Heart left ventricle (tissue), 16 donors: ENCODE data around the gene SUPT3H. TPM values are rescaled to one million over a fixed set of nuclear protein-coding genes. Genes with fewer than 3 reads are reported as not detected.

Experiments used
- ATAC-seq, 4 donors: fragments of 200-7000 bp; cut with Tn5 transposase; one replicate each; pipeline ENCODE4 v1.9.1; 2020 to 2022; ENCODE audit warnings: moderate library complexity in 4 of 4, mild to moderate bottlenecking in 3 of 4, moderate number of reproducible peaks in 1 of 4
- DNase-seq, 5 donors: peaks; one replicate each; pipeline ENCODE4 v3.0.0-alpha.2; 2020
- H3K27ac ChIP-seq, 12 donors: fragments of 200-600 bp; sonication (generic) in 4 of 12; one replicate each; pipeline versions ENCODE4 v1.5.0 to v1.8.0; 2016 to 2022; ENCODE audit warnings: mild to moderate bottlenecking in 2 of 12
- H3K27me3 ChIP-seq, 9 donors: fragments of 200-600 bp; sonication (generic) in 2 of 9; one replicate each; pipeline versions ENCODE4 v1.5.1 to v1.8.0; 2016 to 2022; ENCODE audit warnings: mild to moderate bottlenecking in 3 of 9
- H3K36me3 ChIP-seq, 9 donors: fragments of 200-600 bp; sonication (generic) in 2 of 9; one replicate each; pipeline versions ENCODE4 v1.5.0 to v1.8.0; 2018 to 2022; ENCODE audit warnings: mild to moderate bottlenecking in 2 of 9
- H3K4me1 ChIP-seq, 12 donors: fragments of 200-600 bp; sonication (generic) in 4 of 12; one replicate each; pipeline versions ENCODE4 v1.5.0 to v1.8.0; 2016 to 2022; ENCODE audit warnings: mild to moderate bottlenecking in 3 of 12
- H3K4me3 ChIP-seq, 12 donors: fragments of 200-600 bp; sonication (generic) in 4 of 12; one replicate each; pipeline versions ENCODE4 v1.5.0 to v1.8.0; 2017 to 2022; ENCODE audit warnings: mild to moderate bottlenecking in 9 of 12, moderate library complexity in 4 of 12
- H3K9me3 ChIP-seq, 12 donors: fragments of 200-600 bp; sonication (generic) in 4 of 12; one replicate each; pipeline versions ENCODE4 v1.5.0 to v1.8.0; 2016 to 2022; ENCODE audit warnings: mild to moderate bottlenecking in 1 of 12
- CTCF ChIP-seq, 12 donors: fragments of 200-600 bp; sonication (generic) in 4 of 12; IDR thresholded peaks; one replicate each; pipeline versions ENCODE4 v1.5.0 to v1.8.0; 2018 to 2022; ENCODE audit warnings: antibody characterized with exemption in 12 of 12, mild to moderate bottlenecking in 5 of 12
- POLR2A ChIP-seq, 2 donors: fragments of 450-650 bp; IDR thresholded peaks; one replicate each; pipeline ENCODE4 v1.6.1; 2017; ENCODE audit warnings: antibody characterized with exemption in 2 of 2, mild to moderate bottlenecking in 2 of 2, moderate library complexity in 2 of 2
- WGBS, 4 donors: extraction: QIAGEN DNeasy Blood & Tissue Kit in 2 of 4; methylation state at CpG; one replicate each; pipeline versions ENCODE4 v1.1.5 to v1.1.7; 2013 to 2018; 5-methylcytosine and 5-hydroxymethylcytosine counted together
- intact Hi-C, 10 donors: fragments of 100-400 bp; cut with DNase I; formaldehyde crosslinking; loops; one replicate each; pipeline versions ENCODE4 v1.11.1 to v1.14.2; 2022
- polyA plus RNA-seq, 2 donors: library from polyadenylated mRNA; stranded (reverse); fragments of 200-250 nt; gene quantifications; one replicate each; pipeline ENCODE4 v1.2.3, GENCODE V29; 2013
- total RNA-seq, 9 donors: library from RNA; depleted of rRNA in 2 of 9; stranded (reverse); fragments of >200 nt in 2 of 9; fragmentation: NEBNext Ultra II Directional in 3 of 9; extraction: Animal tissue kit (Norgen Biotek cat#: 25700) in 3 of 9; gene quantifications; one replicate each; pipeline versions ENCODE4 v1.1.0 to v1.2.4, GENCODE V29; 2016 to 2023
- donor health status: ischemic (EF 13 %, LVEDD 7.1; RV severe dilation, severe dysfunction).
- donor health status: healthy with polysubstance abuse.
- donor health status: DM: no; HTN: yes; CAD: no.
- donor health status: DM: no; HTN: no; CAD: no.
- donor health status: ischemic (EF 25% LVEDD 6.9; RV normal size, moderate dysfunction).
- donor health status: ischemic (EF 25% LVEDD 5.7; RV mildly dilated, moderate dysfunction).
- donor health status: healthy.
- donor health status: DM: yes; HTN: yes; CAD: no.
- donor health status: ischemic (EF 35%, LVEDD 5.7; RV mildly dilated, moderate dysfunction).
- donor health status: nonischemic (EF 11% LVEDD 7.7; RV severe dilation, severe dysfunction).
- donor health status: DM: yes; HTN: yes; CAD: no.
- donor health status: PGD.
- donor health status: ischemic (EF 29% LVEDD 5.4; RV normal size, mild dysfunction).
- donor health status: nonischemic (EF 23%, LVEDD 6.1; RV moderate dilation, normal function).

The SUPT3H gene
- total and polyA plus RNA-seq, 11 donors = 1.5 to 8.1 (median 4.1) TPM

- Histone ChIP-seq H3K27ac (no peak overlapping the region), H3K9me3 (no peaks in the 10 kb centered on the region), H3K4me3 (no peak overlapping the region), H3K4me1 (peaks cover 0 to 15% (median 0%) of the 10 kb centered on the region in 12 donors), H3K27me3 (no peaks in the 10 kb centered on the region), H3K36me3 (no peaks in the 10 kb centered on the region)
- no peak for ATAC-seq
- intact Hi-C loops = no loop called here
- TF ChIP-seq POLR2A (IDR thresholded peaks at IDR 0.05) (no peak), CTCF (IDR thresholded peaks at IDR 0.05) (no peak)
- WGBS, 4 donors = 57 to 61% (median 59%) methylated on average over 2 of the region's 2 CpGs
- DNase-seq = no peak
Measured at GRCh38 chr6:45169815-45170214, 207.9 kb downstream of the SUPT3H start.

DNA sequence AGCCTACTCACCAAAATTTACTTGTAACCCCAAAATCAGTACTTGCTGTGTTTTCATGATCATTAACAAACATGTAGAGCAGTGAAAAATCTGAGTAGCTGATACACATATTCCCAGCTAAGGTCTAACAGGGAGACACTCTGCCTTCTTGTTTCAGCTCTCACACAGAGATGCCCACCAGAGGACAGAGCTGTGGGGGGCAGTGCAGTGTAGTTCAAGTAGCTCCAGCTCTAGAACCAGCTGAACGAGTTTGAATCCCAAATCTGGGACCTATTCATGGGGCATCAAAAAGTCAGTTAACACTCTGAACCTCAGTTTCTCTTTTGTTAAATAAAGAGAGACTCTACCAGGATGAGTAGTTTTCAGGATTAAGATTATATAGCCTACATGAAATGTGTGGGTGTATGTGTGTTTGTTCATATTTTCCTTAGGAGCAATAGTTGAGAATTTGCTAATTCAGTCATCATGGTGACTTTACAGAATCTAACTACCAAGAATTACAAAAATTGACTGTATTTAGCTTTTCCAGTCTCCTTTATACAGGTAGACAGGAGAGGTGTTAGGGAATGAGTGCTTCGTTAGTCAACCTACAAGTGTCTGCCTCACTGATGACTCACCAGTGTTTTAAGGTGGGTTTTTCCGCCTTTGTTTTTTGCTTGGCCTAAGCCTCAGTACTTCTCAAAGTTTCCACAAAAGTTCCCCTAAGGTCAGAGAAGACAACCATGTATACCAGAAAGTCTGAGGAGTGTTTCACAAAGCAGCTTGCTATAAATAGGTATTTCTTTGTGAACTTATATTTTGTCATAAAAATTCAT is 213.6 kb downstream of the SUPT3H start:
- ATAC-seq = no peak
- H3K4me3 ChIP-seq = no peak overlapping the region
- H3K27ac ChIP-seq = no peak overlapping the region
- no peaks in the 10 kb centered on the region for H3K4me1 ChIP-seq
- no peak for DNase-seq
- 87 to 96% (median 93%) methylated on average over 3 of the region's 3 CpGs for WGBS, 4 donors
- TF ChIP-seq CTCF (IDR thresholded peaks at IDR 0.05) = no peak
- no peak for TF ChIP-seq POLR2A (IDR thresholded peaks at IDR 0.05)
- no peaks in the 10 kb centered on the region for H3K27me3 ChIP-seq
- no peaks in the 10 kb centered on the region for H3K36me3 ChIP-seq
- no peaks in the 10 kb centered on the region for H3K9me3 ChIP-seq
- intact Hi-C loops = no loop called here

DNA sequence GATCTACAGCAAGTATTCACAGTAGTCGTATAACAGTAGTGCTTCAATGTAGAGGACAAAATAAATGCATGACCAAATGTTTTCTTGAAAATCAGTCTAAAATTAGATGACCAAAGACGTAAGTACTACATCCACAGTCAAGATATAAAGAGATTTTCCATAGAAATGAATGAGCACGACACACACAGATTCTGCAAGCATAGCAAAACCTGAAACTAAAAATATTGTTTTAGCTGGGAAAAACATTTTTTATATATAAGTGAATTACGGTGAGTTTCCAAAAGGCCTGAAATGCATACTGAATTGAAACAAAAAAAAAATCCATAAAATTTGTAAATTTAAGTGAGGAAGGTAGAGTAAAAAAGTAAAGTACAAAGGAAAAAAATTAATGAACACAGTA is 217.4 kb downstream of the SUPT3H start:
- Histone ChIP-seq H3K4me1 (peaks cover 0 to 5% (median 0%) of the 10 kb centered on the region in 12 donors), H3K4me3 (no peak overlapping the region), H3K27ac (no peak overlapping the region), H3K27me3 (no peaks in the 10 kb centered on the region), H3K36me3 (no peaks in the 10 kb centered on the region), H3K9me3 (no peaks in the 10 kb centered on the region)
- no peak for ATAC-seq
- 88 to 92% (median 90%) methylated on average over 4 of the region's 4 CpGs for WGBS, 4 donors
- intact Hi-C loops = no loop called here
- TF ChIP-seq POLR2A (IDR thresholded peaks at IDR 0.05) = no peak
- no peak for TF ChIP-seq CTCF (IDR thresholded peaks at IDR 0.05)
- no peak for DNase-seq

DNA sequence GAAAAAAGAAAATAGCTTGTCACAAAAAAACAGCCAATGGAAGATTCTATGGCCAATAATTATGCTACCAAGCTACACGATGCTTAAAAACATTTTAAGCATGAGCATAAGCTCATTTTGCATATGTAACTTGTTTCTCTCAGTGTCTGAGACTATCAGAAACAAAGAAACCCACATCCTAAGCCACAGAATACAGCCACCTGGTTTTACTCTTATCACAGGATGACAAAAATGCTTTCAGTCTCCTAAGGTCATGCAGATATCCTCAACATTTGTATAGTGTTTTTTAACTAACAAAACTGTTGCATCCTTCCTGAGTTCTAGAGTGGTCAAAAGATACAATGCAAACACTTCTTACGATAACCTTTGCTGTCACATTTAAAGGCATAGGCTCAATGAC is 221.7 kb downstream of the SUPT3H start:
- ATAC-seq (no peak), DNase-seq (no peak)
- no peak overlapping the region for H3K4me3 ChIP-seq
- no peaks in the 10 kb centered on the region for H3K9me3 ChIP-seq
- TF ChIP-seq CTCF (IDR thresholded peaks at IDR 0.05) (no peak), POLR2A (IDR thresholded peaks at IDR 0.05) (no peak)
- H3K36me3 ChIP-seq = no peaks in the 10 kb centered on the region
- no peaks in the 10 kb centered on the region for H3K27me3 ChIP-seq
- WGBS, 4 donors = 48 to 59% (median 52%) methylated on average over 2 of the region's 2 CpGs
- H3K27ac ChIP-seq = no peak overlapping the region
- intact Hi-C loops = no loop called here
- peaks cover 0 to 5% (median 0%) of the 10 kb centered on the region in 12 donors for H3K4me1 ChIP-seq
